Measurements from ENCODE around the gene ZNF653. TPM values are rescaled to one million over a fixed set of nuclear protein-coding genes. Genes with fewer than 3 reads are reported as not detected.

The ZNF653 gene
- total RNA-seq, 1 donor from 2014 or later, result 23.4 TPM

DNA sequence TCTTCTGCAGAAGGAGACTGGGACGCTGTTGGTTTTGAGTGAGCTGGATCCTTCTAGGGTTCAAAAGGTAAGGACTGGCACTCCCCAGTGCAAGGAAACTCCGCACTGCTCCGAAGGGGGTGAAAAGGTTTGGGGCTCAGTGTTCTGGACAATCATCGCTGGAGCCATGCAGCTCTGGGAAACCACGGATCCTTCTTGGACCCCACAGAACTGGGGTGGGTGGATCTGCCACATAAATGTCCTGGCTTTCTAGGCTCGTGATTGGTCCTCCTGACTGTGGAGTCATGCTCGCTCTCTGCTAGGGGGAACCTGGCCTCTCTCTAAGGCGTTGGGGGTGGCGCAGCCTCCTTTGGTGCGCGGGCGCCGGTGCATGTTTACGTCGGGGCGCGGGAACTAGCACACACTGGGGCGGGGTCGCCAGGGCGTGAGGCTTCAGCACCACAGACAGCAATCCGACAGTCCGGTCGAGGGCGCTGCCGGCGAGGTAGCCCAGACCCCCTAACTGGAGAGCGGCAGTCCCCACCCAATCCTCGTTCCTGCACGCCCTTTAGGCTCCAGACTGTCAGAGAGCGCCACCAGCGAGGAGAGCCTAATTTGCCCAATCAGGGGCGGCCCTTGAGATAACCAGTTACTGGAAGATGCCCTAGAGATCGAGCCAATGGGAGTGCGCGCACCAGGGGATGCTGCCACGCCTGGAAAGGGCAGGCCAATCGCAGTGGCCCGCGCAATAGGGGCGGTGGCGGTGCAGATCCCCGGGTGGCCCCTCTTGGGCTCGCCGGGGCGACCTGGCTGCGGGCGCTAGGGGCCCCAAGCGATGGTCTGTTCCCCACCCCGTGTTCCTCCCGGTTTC lies 23.9 kb downstream of the ZNF653 start:
- peak overlapping the region; percentile 38 for H3K4me3 ChIP-seq (ENCODE audit: low read depth, low read length)
- no peak for DNase-seq (ENCODE audit: low read depth)
- TF ChIP-seq, protein P1, sequence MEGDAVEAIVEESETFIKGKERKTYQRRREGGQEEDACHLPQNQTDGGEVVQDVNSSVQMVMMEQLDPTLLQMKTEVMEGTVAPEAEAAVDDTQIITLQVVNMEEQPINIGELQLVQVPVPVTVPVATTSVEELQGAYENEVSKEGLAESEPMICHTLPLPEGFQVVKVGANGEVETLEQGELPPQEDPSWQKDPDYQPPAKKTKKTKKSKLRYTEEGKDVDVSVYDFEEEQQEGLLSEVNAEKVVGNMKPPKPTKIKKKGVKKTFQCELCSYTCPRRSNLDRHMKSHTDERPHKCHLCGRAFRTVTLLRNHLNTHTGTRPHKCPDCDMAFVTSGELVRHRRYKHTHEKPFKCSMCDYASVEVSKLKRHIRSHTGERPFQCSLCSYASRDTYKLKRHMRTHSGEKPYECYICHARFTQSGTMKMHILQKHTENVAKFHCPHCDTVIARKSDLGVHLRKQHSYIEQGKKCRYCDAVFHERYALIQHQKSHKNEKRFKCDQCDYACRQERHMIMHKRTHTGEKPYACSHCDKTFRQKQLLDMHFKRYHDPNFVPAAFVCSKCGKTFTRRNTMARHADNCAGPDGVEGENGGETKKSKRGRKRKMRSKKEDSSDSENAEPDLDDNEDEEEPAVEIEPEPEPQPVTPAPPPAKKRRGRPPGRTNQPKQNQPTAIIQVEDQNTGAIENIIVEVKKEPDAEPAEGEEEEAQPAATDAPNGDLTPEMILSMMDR (conservative IDR thresholded peaks at IDR 0.05; ENCODE audit: low read depth, low read length), result no peak

DNA sequence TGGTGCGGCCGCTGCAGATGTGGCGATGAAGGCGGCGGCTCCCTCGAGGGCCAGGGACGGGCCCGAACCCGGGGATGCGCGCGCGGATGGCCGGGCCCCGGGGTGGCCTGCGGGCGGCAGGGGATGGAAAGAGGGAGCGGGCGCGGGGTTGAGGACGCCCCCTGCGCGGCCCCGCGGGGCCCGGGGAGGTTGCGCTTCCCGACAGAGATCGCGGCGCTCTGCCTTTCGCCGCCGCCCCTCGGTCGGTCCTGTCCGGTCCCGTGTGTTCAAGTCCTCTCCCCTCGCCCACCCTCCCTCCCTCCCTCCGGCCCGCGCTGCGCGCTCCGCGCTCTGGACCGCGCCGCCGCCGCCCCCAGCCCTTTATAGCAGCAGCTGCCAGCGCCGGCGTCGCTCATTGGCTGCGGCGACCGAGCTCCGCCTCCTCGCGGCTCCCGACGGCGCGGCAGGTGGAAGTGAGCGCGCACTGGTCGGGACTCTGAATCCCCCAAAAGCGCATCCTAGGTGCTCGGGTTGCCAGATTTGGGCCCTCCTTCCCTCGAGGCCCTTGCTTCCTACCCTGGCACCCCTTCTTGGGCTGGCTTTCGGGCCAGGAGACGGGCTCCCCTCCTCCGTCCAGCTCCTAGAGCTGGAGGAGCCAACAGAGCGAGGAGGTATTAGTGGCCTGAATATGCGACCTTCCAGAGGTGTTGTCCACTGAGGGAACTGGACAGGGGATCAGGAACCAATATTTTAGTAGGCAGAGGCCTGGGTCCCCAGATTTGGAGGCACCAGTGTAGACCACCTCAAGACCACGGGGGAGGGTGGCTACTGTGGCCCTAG lies 24.7 kb downstream of the ZNF653 start, which contains the start of gene ELAVL3:
Gene ELAVL3 (minus strand): TSS at position 332 of the 819 bp plus-strand sequence. CDS start 438 bp downstream, outside the sequence.
- TF ChIP-seq, protein P1 (conservative IDR thresholded peaks at IDR 0.05; ENCODE audit: low read depth, low read length), result no peak
- no peak within 1 kb of the TSS for H3K4me3 ChIP-seq (ENCODE audit: low read depth, low read length)
- no peak for DNase-seq (ENCODE audit: low read depth)

DNA sequence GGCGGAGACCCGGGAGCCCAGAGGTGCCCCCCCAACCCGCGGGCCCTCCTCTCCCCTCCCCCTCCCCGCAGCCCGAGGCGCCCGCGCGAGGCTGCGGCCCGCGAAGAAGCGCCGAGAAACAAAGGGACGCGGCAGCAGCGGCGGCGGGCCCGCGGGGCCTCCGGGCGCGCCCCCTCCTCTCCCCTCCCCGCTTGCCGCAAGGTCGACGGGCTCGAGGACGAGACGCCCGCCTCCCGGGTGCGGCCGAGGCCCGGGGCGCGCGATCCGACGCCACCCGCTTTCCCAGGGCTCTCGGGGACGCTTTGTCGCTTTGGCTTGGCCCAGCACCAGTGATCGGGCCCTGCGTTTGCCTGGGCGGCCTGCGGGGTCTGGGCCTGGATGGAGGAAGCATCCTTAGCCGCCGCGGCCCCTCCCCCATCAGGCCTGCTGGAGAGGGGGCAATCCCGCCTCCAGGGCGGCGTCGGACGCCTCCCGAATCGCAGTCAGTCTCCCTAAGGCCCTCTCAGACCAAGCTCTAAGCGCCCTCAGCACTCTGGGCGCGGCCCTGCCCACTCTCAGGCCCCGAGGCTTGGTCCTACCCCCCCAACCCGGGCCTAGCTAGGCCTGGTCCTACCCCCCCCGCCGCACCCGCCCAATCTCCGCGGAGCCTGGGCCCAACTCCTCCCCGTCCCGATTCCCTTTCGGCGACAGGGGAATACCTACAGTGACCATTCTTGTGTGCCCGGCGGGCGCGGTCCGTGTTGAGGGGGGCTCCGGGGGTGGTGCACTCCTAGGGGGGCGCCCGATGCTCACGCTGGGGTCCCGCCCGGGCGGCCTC lies 25.5 kb downstream of the ZNF653 start:
- TF ChIP-seq, protein P1 (conservative IDR thresholded peaks at IDR 0.05; ENCODE audit: low read depth, low read length), result no peak
- no peak overlapping the region for H3K4me3 ChIP-seq (ENCODE audit: low read depth, low read length)
- DNase-seq (ENCODE audit: low read depth), result no peak

DNA sequence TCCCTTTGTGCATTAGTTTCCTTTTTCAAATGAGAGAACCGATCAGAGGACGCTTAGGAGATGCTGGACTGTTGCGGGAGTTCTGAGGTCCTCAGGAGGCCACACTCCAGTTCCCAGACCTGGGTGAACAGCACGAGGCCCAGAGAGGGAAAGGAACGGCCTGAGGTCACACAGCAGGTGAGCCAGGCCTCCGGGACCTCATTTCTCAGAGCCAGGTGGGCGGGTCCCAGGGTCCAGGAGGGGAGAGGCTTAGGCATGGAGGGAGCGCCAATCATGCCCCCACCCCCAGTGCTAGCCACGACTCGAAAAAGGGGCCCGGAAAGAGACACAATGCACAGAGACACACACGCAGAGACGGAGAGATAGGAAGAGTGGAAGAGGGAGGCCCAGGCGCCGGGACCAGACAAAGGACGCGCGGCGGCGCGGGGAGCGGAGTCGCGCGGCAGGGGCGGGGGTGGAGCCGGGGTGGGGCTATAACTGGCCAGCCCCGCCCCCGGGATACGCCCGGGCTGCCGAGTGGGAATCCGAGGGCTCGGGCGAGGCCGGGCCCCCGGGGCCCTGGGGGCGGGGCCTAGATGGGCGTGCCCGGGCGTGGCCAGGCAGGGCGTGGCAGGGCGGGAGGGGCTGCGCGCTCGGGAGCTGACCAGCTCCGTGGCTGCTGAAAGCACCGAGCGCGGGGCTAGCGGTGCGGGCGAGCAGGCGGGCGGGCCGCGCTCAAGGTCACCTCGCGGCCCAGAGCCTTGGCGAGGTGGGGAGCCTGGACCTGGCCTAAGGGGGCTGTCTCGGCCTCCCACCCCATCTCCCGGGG lies 26.3 kb downstream of the ZNF653 start:
- TF ChIP-seq, protein P1 (conservative IDR thresholded peaks at IDR 0.05; ENCODE audit: low read depth, low read length), result no peak
- DNase-seq (ENCODE audit: low read depth), result no peak
- no peak overlapping the region for H3K4me3 ChIP-seq (ENCODE audit: low read depth, low read length)

DNA sequence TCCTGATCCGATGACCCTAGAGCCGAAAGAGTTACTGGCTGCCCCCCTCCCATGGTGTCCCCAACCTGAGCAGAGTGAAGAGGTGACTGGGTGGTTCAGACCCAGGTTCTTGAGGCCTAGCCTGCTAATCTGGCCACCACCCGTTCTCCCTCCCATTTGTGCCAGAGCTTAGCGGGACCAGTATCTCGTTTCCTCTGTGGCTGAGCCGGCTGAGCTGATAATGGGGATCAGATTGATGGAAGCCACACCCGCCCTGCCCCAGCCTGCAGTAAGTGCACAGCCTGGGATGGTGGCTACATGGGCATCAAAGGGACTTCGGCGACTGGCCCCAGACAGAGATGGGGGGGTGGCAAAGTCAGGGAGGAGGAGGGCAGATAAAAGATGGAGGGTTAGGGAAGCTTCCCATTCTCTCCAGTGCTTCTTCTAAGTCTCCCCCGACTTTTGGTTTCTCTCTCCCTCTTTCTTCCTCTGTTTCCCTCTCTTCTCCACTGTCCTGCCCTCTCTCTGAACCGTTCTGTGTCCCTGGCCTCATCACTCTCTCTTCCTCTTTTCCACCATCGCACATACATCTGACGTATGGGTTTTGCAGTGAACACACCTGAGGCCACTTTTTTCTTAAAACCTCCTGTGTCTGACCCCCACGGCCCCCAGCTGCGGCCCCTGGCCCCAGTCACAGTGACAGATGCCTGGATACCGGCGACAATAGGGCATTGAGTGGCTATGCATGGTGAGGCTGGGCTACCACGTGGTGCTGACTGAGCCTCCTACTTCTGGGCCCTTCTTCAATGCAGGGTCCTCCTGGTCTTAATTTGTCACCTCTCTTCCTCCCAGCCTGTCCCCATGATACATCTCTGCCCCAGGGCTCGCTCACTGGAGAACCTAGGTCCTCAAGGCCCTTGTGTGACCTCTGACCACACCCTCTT lies 27.2 kb downstream of the ZNF653 start:
- TF ChIP-seq, protein P1 (conservative IDR thresholded peaks at IDR 0.05; ENCODE audit: low read depth, low read length), result no peak
- no peak for DNase-seq (ENCODE audit: low read depth)
- no peak overlapping the region for H3K4me3 ChIP-seq (ENCODE audit: low read depth, low read length)

All from epithelial cell of proximal tubule (primary cell).